GM21529 (cell line): Measurements from ENCODE around the gene DDX39B.

Source experiments
- ATAC-seq: cut with Tn5 transposase; IDR thresholded peaks from one replicate; pipeline ENCODE4 v1.9.1; 2021; ENCODE audit not compliant: unreplicated experiment

Gene DDX39B

DNA sequence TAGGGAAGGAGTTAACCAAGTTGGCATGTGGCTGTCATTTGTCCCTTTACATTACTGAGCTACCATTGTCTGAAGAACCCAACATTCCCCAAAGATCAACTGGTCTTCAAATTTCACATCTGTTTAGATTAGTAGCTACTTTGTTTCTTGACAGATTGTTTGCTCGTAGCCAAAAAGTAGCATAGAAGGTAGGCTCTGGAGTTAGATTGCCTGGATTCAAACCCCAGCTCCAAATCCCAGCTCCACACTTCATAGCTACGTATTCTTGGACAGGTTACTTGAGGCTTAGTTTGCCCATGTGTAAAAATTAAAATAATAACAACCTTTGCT, 6.7 kb upstream of the DDX39B start:
- no peak for ATAC-seq

DNA sequence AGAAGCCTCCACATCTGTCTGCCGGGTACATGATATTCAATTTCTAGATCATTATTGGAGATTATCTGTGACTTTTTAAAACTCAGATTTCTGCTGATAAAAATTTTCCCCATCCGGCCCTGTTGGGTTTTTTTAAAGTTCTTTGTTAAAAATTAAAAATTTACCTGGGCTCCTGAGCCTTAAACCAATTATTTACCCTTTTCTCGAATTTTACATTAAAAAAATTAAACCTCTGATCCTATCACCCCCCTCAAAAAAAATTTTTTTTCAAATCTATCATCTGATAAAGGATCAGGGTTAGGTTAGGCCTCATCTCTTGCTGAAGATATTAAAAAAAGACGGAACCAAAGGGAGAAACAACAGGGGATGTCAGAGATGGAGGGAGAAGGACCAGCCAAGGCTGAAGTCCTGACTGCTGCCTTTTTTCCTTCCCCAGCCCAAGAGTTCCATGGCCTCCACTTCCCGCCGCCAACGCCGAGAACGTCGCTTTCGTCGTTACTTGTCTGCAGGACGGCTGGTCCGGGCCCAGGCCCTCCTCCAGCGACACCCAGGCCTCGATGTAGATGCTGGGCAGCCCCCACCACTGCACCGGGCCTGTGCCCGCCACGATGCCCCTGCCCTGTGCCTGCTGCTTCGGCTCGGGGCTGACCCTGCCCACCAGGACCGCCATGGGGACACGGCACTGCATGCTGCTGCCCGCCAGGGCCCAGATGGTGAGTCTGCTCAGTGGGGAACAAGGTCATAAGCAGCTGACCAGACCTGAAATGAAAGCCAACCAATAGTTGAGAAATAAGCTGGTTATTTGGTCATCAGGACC, 6.1 kb upstream of the DDX39B start:
- no peak for ATAC-seq

- peak; percentile 72 for ATAC-seq
Observed at GRCh38 chr6:31546958-31547726, 5.3 kb upstream of the DDX39B start, which contains the start of gene NFKBIL1. Gene NFKBIL1 (plus strand): TSS chr6:31547608. CDS start chr6:31547695, 87 bp downstream.

GRCh38 chr6:31546339-31546957, 4.6 kb upstream of the DDX39B start, which contains the start of gene ATP6V1G2:
Gene ATP6V1G2 (minus strand): TSS chr6:31546608. CDS start chr6:31546559, 49 bp downstream.
- ATAC-seq = peak; percentile 47

DNA sequence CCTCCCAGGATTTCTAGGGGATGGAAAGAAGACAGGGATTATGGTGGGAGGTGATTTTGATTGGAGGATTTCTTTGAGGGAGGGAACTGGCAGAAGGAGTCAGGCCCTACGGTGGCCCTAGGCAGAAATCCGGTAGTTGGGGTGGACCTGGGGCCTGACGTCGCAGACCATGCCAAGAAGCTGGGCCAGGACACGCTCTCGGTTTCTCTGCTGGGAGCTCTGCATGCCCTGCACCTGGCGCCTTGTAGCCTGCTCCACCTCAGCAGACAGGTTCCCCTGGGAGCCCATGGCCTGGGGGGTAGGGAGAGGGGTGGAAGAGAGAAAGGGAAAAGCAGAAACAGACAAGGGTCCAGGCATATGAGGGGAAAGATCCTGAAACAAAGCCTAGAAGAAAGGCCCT, 3.5 kb upstream of the DDX39B start:
- ATAC-seq = no peak

DNA sequence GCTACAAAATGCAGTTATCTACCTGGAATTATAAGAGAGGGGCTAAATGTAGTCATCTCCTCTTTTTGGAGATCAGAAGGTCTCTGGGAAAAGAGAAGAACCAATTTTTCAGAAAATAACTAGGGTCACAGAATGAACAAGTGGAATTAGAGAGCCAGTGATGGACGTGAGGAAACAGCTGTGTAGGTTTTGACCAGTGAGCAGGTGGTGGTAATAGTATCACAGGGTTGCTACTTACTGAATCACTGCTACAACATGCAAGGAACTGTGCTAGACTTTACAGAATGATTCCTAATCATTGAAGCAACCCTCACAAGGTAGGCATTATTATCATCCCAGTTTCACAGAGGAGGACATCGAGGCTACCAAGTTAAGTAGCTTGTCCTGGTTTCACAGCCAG, 2.9 kb upstream of the DDX39B start:
- no peak for ATAC-seq

DNA sequence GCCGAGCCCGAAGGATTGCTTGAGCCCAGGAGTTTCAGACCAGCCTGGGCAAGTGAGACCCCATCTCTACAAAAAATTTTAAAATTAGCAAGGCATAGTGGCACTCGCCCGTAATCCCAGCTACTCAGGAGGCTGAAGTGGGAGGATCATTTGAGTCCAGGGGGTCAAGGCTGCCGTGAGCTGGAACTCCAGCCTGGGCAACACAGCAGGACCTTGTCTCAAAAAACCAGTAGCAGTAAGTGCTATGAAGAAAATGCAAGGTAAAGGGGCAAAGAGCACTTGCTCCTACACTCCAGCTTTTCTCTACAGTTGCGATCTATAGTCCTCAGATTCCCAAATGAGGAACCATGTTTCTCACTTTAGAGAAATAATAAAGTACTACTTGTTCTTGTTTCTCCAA, 1.8 kb upstream of the DDX39B start:
- no peak for ATAC-seq

DNA sequence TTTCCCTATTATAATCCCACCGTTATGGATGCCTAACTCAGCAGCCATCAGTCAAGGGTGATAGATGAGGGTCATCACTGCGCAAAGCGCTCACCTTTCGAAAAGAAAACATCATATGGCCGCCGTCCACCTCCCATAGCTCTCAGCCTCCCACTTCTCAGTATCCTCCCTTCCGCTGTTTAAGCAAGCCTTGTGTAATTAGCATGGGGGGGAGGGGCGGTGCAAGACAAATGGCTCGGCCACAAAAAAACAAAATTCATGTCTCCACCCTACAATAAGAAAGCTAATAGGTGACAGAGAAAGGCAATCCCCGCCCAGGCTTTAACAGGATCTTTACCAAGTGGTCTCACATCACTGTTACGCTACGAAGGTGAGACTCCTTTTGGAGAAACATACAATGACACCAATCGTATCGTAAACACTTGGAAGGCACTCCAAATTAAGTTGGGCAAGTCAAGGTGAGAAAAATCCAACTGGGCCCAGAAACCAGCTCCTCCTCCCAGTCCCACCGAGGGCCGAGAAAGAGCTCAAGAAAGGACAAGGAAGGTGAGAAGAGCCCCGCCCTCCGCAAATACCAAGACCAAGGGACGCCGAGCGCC, 645 bp downstream of the DDX39B start:
- no peak for ATAC-seq

- ATAC-seq = no peak
Observed at GRCh38 chr6:31540640-31541039, 1.2 kb downstream of the DDX39B start.

- ATAC-seq = no peak
Observed at GRCh38 chr6:31538805-31539400, 2.9 kb downstream of the DDX39B start.

GRCh38 chr6:31535538-31536324, 6.1 kb downstream of the DDX39B start:
- ATAC-seq = no peak

GRCh38 chr6:31534521-31535040, 7.2 kb downstream of the DDX39B start:
- no peak for ATAC-seq

DNA sequence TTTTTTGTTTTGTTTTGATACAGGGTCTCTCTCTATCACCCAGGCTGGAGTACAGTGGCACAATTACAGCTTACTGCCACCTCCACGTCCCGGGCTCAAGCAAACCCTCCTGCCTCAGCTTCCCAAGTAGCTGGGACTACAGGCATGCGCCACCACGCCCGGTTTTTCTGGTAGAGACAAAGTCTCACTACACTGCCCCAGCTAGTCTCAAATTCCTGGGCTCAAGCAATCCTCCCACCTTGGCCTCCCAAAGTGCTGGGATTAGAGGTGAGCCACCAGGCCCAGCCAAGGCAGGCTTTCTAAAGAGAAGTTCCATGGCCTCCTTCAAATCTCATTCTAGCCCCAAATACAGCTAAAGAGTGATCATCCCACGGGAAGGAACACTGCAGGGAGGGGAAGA, 7.8 kb downstream of the DDX39B start:
- no peak for ATAC-seq

DNA sequence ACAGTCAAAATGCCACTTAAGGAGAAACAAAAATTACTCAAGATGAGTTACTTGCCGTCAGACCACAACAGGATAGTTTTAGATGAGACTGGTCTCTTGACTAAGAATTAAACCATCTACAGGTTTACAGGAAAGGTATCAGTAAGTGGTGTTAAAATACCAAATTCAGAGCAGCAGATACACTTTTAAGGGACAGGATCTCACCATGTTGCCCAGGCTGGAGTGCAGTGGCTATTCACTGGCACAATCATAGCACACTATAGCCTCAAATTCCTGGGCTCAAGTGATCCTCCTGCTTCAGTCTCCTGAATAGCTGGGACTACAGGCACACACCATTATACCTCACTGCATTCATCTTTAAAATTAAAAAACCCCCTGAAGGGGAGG, 8.4 kb downstream of the DDX39B start:
- no peak for ATAC-seq

- ATAC-seq = no peak
Observed at GRCh38 chr6:31532644-31533454, 9.0 kb downstream of the DDX39B start.

GRCh38 chr6:31531771-31532643, 9.8 kb downstream of the DDX39B start:
- ATAC-seq = no peak

DNA sequence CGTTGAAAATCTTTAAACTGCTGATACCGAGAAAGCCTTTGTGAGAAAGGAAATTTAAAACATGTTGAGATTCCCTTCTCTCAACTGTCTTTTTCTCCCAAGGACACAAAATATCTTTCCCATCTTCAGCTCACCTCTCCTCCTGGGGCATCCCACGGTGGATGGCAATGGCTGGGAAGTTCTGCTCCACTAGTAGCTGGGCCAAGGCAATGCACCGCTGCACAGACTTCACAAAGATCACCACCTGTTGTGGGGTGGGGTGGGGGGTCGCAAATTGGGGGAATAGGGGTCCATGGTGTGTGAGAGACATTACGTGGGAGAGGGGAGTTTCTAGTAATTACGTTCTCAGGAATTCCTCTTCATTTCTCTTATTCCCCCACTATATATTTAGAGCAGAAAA, 10.6 kb downstream of the DDX39B start:
- no peak for ATAC-seq

DNA sequence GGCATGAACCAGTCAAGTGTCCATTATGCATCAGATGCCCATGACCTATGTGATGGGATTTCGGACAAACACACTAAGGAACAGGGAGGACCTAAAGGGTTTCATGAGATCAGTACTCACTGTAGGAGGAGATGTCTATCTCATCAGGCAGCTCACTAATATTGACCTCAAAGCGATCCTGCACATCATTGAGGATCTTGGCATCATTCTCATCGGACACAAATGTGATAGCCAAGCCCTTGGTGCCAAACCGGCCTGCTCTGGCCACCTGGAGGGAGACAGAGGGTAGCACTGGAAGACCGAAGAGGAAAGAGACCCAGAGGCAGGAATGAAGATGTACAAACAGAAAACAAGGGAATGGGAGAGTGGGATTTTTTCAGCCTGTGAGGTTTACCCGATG, 11.1 kb downstream of the DDX39B start:
- no peak for ATAC-seq
